OCI-LY7 (cell line): ENCODE results near the gene MYOZ2. TPM values are rescaled to one million over a fixed set of nuclear protein-coding genes. Genes with fewer than 3 reads are reported as not detected.

Experiments
- BruUV-seq: library from RNA; stranded (reverse); fragments of 400-500 nt; replicated peaks from 2 replicates; lab custom pipeline; 2021; lab: Mats Ljungman, UMichigan
- CTCF ChIA-PET: fragments of 300-600 bp; sonication (Branson Sonifier 250); formaldehyde crosslinking; loops from one replicate; lab custom pipeline; 2022; ENCODE audit warnings: antibody characterized with exemption; ENCODE audit not compliant: unreplicated experiment; lab: Charles Lee
- POLR2A ChIA-PET: fragments of 300-600 bp; sonication (Branson Sonifier 250); formaldehyde crosslinking; loops from one replicate; lab custom pipeline; 2022; ENCODE audit warnings: antibody characterized with exemption; lab: Charles Lee
- DNase-seq: peaks from one replicate; pipeline ENCODE4 v3.0.0-alpha.2; 2015; ENCODE audit warnings: low spot score
- H2AFZ ChIP-seq: fragments of 200-600 bp; sonication (generic), shearing (Covaris generic); 2 replicates; pipeline ENCODE4 v1.6.1; 2014; ENCODE audit warnings: mild to moderate bottlenecking, antibody characterized with exemption, low read length, moderate library complexity
- H3K27ac ChIP-seq: fragments of 200-600 bp; sonication (generic); 2 replicates; pipeline ENCODE4 v1.5.1; 2014; ENCODE audit warnings: mixed run types, low read depth, mild to moderate bottlenecking, moderate library complexity, low read length, inconsistent platforms; ENCODE audit not compliant: poor library complexity, severe bottlenecking
- H3K36me3 ChIP-seq: fragments of 200-600 bp; sonication (generic); 2 replicates; pipeline ENCODE4 v1.6.1; 2014; ENCODE audit warnings: mild to moderate bottlenecking, antibody characterized with exemption, low read length, moderate library complexity, mixed read lengths; ENCODE audit not compliant: insufficient read depth
- H3K4me1 ChIP-seq: fragments of 200-600 bp; sonication (generic); 2 replicates; pipeline ENCODE4 v1.5.1; 2014; ENCODE audit warnings: mild to moderate bottlenecking, low read length; ENCODE audit not compliant: insufficient read depth, poor library complexity, severe bottlenecking
- H3K4me2 ChIP-seq: fragments of 200-600 bp; sonication (generic); 2 replicates; pipeline ENCODE4 v1.6.1; 2014; ENCODE audit warnings: mild to moderate bottlenecking, low read length
- H3K4me3 ChIP-seq: fragments of 200-600 bp; sonication (generic); 2 replicates; pipeline ENCODE4 v1.5.1; 2014; ENCODE audit warnings: mild to moderate bottlenecking, low read depth, low read length; ENCODE audit not compliant: poor library complexity, severe bottlenecking
- H3K79me2 ChIP-seq: fragments of 200-600 bp; sonication (generic); 2 replicates; pipeline ENCODE4 v1.6.1; 2016; ENCODE audit warnings: low read depth, mild to moderate bottlenecking, low read length, moderate library complexity, mixed read lengths; ENCODE audit not compliant: insufficient read depth
- H3K9me2 ChIP-seq: fragments of 200-600 bp; sonication (generic); 2 replicates; pipeline ENCODE4 v1.6.1; 2016; ENCODE audit warnings: mild to moderate bottlenecking, low read length, mixed read lengths; ENCODE audit not compliant: insufficient read depth
- H3K9me3 ChIP-seq: fragments of 200-600 bp; sonication (generic); 2 replicates; pipeline ENCODE4 v1.6.1; 2014; ENCODE audit warnings: mild to moderate bottlenecking, mixed run types, low read length, mixed read lengths
- H4K20me1 ChIP-seq: fragments of 200-600 bp; sonication (generic); 2 replicates; pipeline ENCODE4 v1.6.1; 2014; ENCODE audit warnings: mild to moderate bottlenecking, antibody characterized with exemption, low read length, moderate library complexity, mixed read lengths; ENCODE audit not compliant: insufficient read depth
- CTCF ChIP-seq: fragments of 200-600 bp; sonication (generic); conservative IDR thresholded peaks from 2 replicates; pipeline ENCODE4 v1.5.1; 2014; ENCODE audit warnings: mild to moderate bottlenecking, antibody characterized with exemption, low read length, moderate library complexity, mixed read lengths
- EZH2phosphoT487 ChIP-seq: fragments of 200-600 bp; sonication (generic); IDR thresholded peaks from 2 replicates; pipeline ENCODE4 v1.6.1; 2018; ENCODE audit warnings: low read depth, borderline replicate concordance, mild to moderate bottlenecking, mixed run types, antibody characterized with exemption, low read length, moderate library complexity, mixed read lengths
- intact Hi-C: fragments of 100-400 bp; cut with micrococcal nuclease; formaldehyde crosslinking; loops from one replicate; pipeline ENCODE4 v1.10.0; 2022; ENCODE audit not compliant: unreplicated experiment
- total RNA-seq, 2 experiments: library from RNA; depleted of rRNA in 1 of 2; stranded (reverse); fragments of >200 nt in 1 of 2; shearing (Covaris generic) in 1 of 2; gene quantifications; 2 replicates each; pipeline ENCODE4 v1.2.3, GENCODE V29; 2014 to 2022

Gene MYOZ2
- total RNA-seq, 2 experiments from 2014 or later: not detected

- Histone ChIP-seq H2AFZ (no peak overlapping the region), H3K9me2 (no peaks in the 10 kb centered on the region), H3K4me1 (no peaks in the 10 kb centered on the region), H3K79me2 (no peaks in the 10 kb centered on the region), H3K4me3 (no peak overlapping the region), H3K9me3 (no peaks in the 10 kb centered on the region), H3K27ac (no peak overlapping the region), H4K20me1 (no peaks in the 10 kb centered on the region), H3K4me2 (no peak overlapping the region), H3K36me3 (no peaks in the 10 kb centered on the region)
- POLR2A ChIA-PET: no interaction called here
- CTCF ChIA-PET: no interaction called here
- TF ChIP-seq EZH2phosphoT487: no peak
- no peak for TF ChIP-seq CTCF
- DNase-seq: no peak
- intact Hi-C loops: no loop called here
- BruUV-seq: no TSS peak
Observed at GRCh38 chr4:119093042-119093827, 42.4 kb upstream of the MYOZ2 start.

DNA sequence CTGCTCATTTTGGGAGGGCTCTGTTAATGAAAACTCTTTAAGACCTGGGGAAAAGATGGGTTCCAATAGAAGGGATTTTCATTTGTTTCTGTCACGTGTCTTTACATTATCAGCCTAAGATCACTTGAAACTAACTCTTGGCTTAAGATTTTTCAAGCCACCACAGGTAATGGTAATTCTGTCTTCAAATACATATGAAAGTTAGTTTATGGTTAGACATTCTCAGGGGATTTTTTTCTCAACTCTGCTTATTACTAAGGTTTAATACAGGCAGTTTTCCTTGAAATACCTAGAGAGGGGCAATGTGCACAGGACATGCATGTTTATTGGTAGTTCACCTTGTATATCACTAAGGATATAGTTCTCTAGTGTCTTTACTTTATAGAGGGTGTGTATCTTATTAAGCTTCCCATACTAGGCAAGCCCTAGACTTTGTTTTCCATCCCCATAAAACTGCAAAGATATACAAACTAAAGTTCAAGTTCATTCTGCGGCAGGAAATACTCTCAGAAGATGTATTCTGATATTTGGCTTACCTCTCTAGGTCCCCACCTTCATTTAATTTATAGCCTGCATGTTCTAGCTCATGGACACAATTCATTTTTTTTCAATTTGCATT, 38.2 kb upstream of the MYOZ2 start:
- Histone ChIP-seq H4K20me1 (no peaks in the 10 kb centered on the region), H3K4me3 (no peak overlapping the region), H2AFZ (no peak overlapping the region), H3K36me3 (no peaks in the 10 kb centered on the region), H3K9me2 (no peaks in the 10 kb centered on the region), H3K27ac (no peak overlapping the region), H3K4me2 (no peak overlapping the region), H3K4me1 (no peaks in the 10 kb centered on the region), H3K79me2 (no peaks in the 10 kb centered on the region), H3K9me3 (no peaks in the 10 kb centered on the region)
- intact Hi-C loops: no loop called here
- CTCF ChIA-PET: no interaction called here
- POLR2A ChIA-PET: no interaction called here
- TF ChIP-seq CTCF (no peak), EZH2phosphoT487 (no peak)
- no TSS peak for BruUV-seq
- no peak for DNase-seq

DNA sequence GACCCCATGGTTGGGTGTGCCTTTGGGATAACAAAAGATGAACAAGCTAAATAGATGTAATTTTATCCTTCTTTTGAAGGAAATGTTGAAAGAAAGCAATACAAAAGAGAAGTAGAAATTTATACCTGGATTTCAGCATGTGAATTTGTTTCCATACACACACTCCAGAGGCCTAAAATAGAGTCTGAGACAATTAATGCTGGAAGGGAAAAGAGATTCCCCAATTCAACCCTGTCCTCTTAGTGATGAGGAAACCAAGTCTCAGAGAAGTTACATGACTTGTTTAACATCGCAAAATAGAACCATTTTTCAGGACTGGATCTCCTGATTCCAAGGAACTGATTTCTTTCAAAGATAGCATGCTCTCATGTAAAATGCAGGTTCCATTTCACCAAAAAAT, 37.3 kb upstream of the MYOZ2 start:
- ChIA-PET POLR2A (no interaction called here), CTCF (no interaction called here)
- Histone ChIP-seq H3K36me3 (no peaks in the 10 kb centered on the region), H3K4me1 (no peaks in the 10 kb centered on the region), H2AFZ (no peak overlapping the region), H3K9me3 (no peaks in the 10 kb centered on the region), H3K79me2 (no peaks in the 10 kb centered on the region), H3K27ac (no peak overlapping the region), H3K9me2 (no peaks in the 10 kb centered on the region), H3K4me3 (no peak overlapping the region), H3K4me2 (no peak overlapping the region), H4K20me1 (no peaks in the 10 kb centered on the region)
- DNase-seq: no peak
- no peak for TF ChIP-seq CTCF
- TF ChIP-seq EZH2phosphoT487: no peak
- no TSS peak for BruUV-seq
- intact Hi-C loops: no loop called here
